DOHH2 (cell line): ENCODE measurements around the gene NME9.
"Not testable (repeated sequence)": the region's sequence is repeated elsewhere in the genome, so short reads cannot be mapped to it uniquely, and the experiment has no call there.

Experiments
- H3F3A ChIP-seq: fragments of 200-600 bp; sonication (generic), shearing (Covaris generic); 2 replicates; pipeline ENCODE4 v1.6.0; 2016; ENCODE audit warnings: antibody characterized with exemption, mild to moderate bottlenecking; ENCODE audit not compliant: control insufficient read depth, insufficient read depth
- H3K27ac ChIP-seq: fragments of 200-600 bp; sonication (generic); 2 replicates; pipeline ENCODE4 v1.5.1; 2014; ENCODE audit warnings: low read depth, mild to moderate bottlenecking, low read length, moderate library complexity
- H3K27me3 ChIP-seq: fragments of 200-600 bp; sonication (generic); 2 replicates; pipeline ENCODE4 v1.6.1; 2014; ENCODE audit warnings: mild to moderate bottlenecking, low read length, mixed read lengths; ENCODE audit not compliant: control insufficient read depth
- H3K36me3 ChIP-seq: fragments of 200-600 bp; sonication (generic); 2 replicates; pipeline ENCODE4 v1.6.1; 2014; ENCODE audit warnings: mild to moderate bottlenecking, low read length, moderate library complexity, mixed read lengths; ENCODE audit not compliant: control insufficient read depth
- H3K4me1 ChIP-seq: fragments of 200-600 bp; sonication (generic); 2 replicates; pipeline ENCODE4 v1.6.1; 2014; ENCODE audit warnings: mild to moderate bottlenecking, low read length, mixed read lengths; ENCODE audit not compliant: control insufficient read depth
- H3K4me2 ChIP-seq: fragments of 200-600 bp; sonication (generic); 2 replicates; pipeline ENCODE4 v1.6.0; 2014; ENCODE audit warnings: mild to moderate bottlenecking, low read length, moderate library complexity
- H3K4me3 ChIP-seq: fragments of 200-600 bp; sonication (generic); 2 replicates; pipeline ENCODE4 v1.5.1; 2014; ENCODE audit warnings: mild to moderate bottlenecking, low read length, mixed read lengths
- H3K79me2 ChIP-seq: fragments of 200-600 bp; sonication (generic); 2 replicates; pipeline ENCODE4 v1.6.1; 2014; ENCODE audit warnings: mild to moderate bottlenecking, low read length, mixed read lengths; ENCODE audit not compliant: control insufficient read depth
- H3K9me2 ChIP-seq: fragments of 200-600 bp; sonication (generic); replicated peaks from 2 replicates; pipeline ENCODE4 v1.6.1; 2014; ENCODE audit warnings: mild to moderate bottlenecking, low read length, mixed read lengths; ENCODE audit not compliant: control insufficient read depth
- H3K9me3 ChIP-seq: fragments of 200-600 bp; sonication (generic); 2 replicates; pipeline ENCODE4 v1.6.1; 2014; ENCODE audit warnings: antibody characterized with exemption, low read length, mixed read lengths; ENCODE audit not compliant: control insufficient read depth, insufficient read depth
- H4K20me1 ChIP-seq: fragments of 200-600 bp; sonication (generic); 2 replicates; pipeline ENCODE4 v1.6.0; 2014; ENCODE audit warnings: low read depth, mild to moderate bottlenecking, antibody characterized with exemption, low read length, moderate library complexity; ENCODE audit not compliant: control insufficient read depth, insufficient read depth
- EZH2phosphoT487 ChIP-seq: fragments of 200-600 bp; sonication (generic); IDR thresholded peaks from 2 replicates; pipeline ENCODE4 v1.6.1; 2017; ENCODE audit warnings: borderline replicate concordance, mild to moderate bottlenecking, antibody characterized with exemption, low read length, moderate library complexity, mixed read lengths
- TF ChIP-seq, protein P1 (sequence below): fragments of 200-600 bp; sonication (generic); IDR thresholded peaks from one replicate; pipeline ENCODE4 v1.5.1; 2014; ENCODE audit warnings: antibody characterized with exemption, mild to moderate bottlenecking, low read depth, low read length; ENCODE audit not compliant: poor library complexity, severe bottlenecking

Gene NME9

DNA sequence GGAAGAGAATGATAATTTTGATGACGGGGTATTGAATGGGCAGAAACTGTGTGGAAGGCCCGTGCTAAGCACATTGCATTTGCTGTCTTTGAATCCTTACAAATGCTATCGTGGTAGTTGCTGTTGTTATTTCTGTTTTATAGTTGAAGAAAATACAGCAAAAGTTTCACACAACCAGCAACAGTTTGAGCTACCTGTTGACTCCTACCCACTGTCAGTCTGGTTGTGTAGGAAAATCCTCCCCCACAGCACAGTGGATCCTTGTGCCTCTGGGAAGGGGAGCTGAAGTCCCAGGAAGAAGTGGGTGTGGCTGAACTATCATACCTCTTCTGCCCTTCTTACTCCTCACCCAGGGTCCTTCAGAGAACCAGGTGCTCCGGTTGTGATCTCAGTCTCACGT, 48.2 kb upstream of the NME9 start:
- no peaks in the 10 kb centered on the region for H3K4me1 ChIP-seq
- no peak overlapping the region for H3K27ac ChIP-seq
- TF ChIP-seq, protein P1, sequence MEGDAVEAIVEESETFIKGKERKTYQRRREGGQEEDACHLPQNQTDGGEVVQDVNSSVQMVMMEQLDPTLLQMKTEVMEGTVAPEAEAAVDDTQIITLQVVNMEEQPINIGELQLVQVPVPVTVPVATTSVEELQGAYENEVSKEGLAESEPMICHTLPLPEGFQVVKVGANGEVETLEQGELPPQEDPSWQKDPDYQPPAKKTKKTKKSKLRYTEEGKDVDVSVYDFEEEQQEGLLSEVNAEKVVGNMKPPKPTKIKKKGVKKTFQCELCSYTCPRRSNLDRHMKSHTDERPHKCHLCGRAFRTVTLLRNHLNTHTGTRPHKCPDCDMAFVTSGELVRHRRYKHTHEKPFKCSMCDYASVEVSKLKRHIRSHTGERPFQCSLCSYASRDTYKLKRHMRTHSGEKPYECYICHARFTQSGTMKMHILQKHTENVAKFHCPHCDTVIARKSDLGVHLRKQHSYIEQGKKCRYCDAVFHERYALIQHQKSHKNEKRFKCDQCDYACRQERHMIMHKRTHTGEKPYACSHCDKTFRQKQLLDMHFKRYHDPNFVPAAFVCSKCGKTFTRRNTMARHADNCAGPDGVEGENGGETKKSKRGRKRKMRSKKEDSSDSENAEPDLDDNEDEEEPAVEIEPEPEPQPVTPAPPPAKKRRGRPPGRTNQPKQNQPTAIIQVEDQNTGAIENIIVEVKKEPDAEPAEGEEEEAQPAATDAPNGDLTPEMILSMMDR = no peak
- no peak for TF ChIP-seq EZH2phosphoT487
- H3K4me2 ChIP-seq = no peak overlapping the region
- H3K79me2 ChIP-seq = no peaks in the 10 kb centered on the region
- H3K9me3 ChIP-seq = no peaks in the 10 kb centered on the region
- no peak overlapping the region for H3K4me3 ChIP-seq
- H3K9me2 ChIP-seq = no peaks in the 10 kb centered on the region
- H3K27me3 ChIP-seq = peaks cover 39% of the 10 kb centered on the region
- no peaks in the 10 kb centered on the region for H3F3A ChIP-seq
- no peaks in the 10 kb centered on the region for H3K36me3 ChIP-seq
- H4K20me1 ChIP-seq = no peaks in the 10 kb centered on the region

DNA sequence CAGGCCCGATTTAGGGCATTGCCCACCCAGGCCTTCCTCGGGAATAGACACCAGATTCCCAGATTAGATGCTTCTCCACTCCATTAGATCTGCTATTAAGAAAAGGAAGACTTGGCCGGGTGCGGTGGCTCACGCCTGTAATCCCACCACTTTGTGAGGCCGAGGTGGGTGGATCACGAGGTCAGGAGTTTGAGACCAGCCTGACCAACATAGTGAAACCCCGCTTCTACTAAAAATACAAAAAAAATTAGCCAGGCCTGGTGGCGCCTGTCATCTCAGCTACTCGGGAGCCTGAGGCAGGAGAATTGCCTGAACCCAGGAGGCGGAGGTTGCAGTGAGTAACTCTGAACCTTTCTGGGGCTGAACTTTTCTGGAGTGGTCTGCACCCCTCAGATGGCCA, 47.6 kb upstream of the NME9 start:
- H3K79me2 ChIP-seq, H3K36me3 ChIP-seq, H4K20me1 ChIP-seq, H3K4me3 ChIP-seq, H3K4me2 ChIP-seq, H3K4me1 ChIP-seq, H3K9me2 ChIP-seq, H3F3A ChIP-seq, H3K27ac ChIP-seq, H3K9me3 ChIP-seq: not testable (repeated sequence)
- peaks cover 44% of the 10 kb centered on the region for H3K27me3 ChIP-seq

DNA sequence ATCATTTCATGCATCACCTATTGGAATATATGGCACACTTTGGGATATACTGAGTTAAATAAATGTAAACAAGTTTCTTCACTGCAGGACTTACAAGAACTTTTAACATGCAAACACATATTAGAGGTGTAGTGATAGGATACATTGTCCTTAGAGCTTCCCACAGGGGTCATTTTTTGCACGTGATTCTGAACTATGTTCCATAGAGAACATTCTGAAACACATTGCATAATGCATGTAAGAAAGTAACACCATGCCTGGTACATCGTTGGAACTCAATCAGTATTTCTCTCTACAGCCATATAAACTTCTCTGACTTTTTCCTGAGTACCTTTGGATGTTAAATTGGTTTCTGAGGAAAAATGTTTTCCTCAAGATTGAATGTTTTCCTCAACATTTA, 47.0 kb upstream of the NME9 start:
- no peaks in the 10 kb centered on the region for H3K36me3 ChIP-seq
- no peaks in the 10 kb centered on the region for H3F3A ChIP-seq
- H3K4me3 ChIP-seq = no peak overlapping the region
- no peaks in the 10 kb centered on the region for H3K9me2 ChIP-seq
- H3K4me2 ChIP-seq = no peak overlapping the region
- peaks cover 8% of the 10 kb centered on the region for H3K4me1 ChIP-seq
- no peak overlapping the region for H3K27ac ChIP-seq
- no peaks in the 10 kb centered on the region for H4K20me1 ChIP-seq
- H3K27me3 ChIP-seq = peaks cover 50% of the 10 kb centered on the region
- TF ChIP-seq EZH2phosphoT487 = no peak
- TF ChIP-seq, protein P1 = no peak
- H3K9me3 ChIP-seq = no peaks in the 10 kb centered on the region
- no peaks in the 10 kb centered on the region for H3K79me2 ChIP-seq

DNA sequence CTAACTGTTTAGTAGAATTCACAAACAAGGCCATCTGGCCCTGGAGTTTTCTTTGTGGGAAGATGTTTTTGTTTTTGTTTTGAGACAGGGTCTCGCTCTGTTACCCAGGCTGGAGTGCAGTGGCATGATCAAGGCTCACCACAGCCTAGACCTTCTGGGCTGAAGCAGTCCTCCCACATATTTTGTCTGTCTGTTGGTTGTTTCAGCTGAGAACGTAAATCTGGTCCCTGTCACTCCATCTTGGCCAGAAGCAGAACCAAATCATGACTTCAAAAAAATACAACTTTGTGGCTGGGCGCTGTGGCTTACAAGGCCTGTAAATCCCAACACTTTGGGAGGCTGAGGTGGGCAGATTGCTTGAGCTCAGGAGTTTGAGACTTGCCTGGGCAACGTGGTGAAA, 45.8 kb upstream of the NME9 start:
- no peaks in the 10 kb centered on the region for H3K9me2 ChIP-seq
- no peak overlapping the region for H3K27ac ChIP-seq
- H3K9me3 ChIP-seq = peaks cover 4% of the 10 kb centered on the region; the same call in 1 of the 2 replicates
- no peak for TF ChIP-seq EZH2phosphoT487
- TF ChIP-seq, protein P1 = no peak
- no peak overlapping the region for H3K4me3 ChIP-seq
- no peaks in the 10 kb centered on the region for H3K36me3 ChIP-seq
- H3K4me2 ChIP-seq = no peak overlapping the region
- H3K79me2 ChIP-seq = no peaks in the 10 kb centered on the region
- H3K27me3 ChIP-seq = peaks cover 57% of the 10 kb centered on the region
- peaks cover 4% of the 10 kb centered on the region; the same call in 1 of the 2 replicates for H3F3A ChIP-seq
- H4K20me1 ChIP-seq = no peaks in the 10 kb centered on the region
- peaks cover 20% of the 10 kb centered on the region for H3K4me1 ChIP-seq
